Activated CD8-positive, alpha-beta memory T cell treated with anti-CD3 and anti-CD28 coated beads, Interleukin-2, amount 50 U/mL, for 4 hours (primary cell): Measurements from ENCODE around the gene PITX1.

Experiments
- DNase-seq: peaks from one replicate; pipeline ENCODE4 v3.0.0-alpha.2; 2020

Gene PITX1

GRCh38 chr5:135061001-135061400, 27.0 kb upstream of the PITX1 start:
- no peak for DNase-seq

- DNase-seq, result no peak
Observed at GRCh38 chr5:135060021-135060420, 26.0 kb upstream of the PITX1 start.

GRCh38 chr5:135059000-135059923, 25.2 kb upstream of the PITX1 start:
- DNase-seq, result no peak

- no peak for DNase-seq
Observed at GRCh38 chr5:135058331-135058732, 24.3 kb upstream of the PITX1 start.

GRCh38 chr5:135057233-135057632, 23.2 kb upstream of the PITX1 start:
- DNase-seq, result no peak

GRCh38 chr5:135056316-135057030, 22.4 kb upstream of the PITX1 start:
- no peak for DNase-seq

- no peak for DNase-seq
Observed at GRCh38 chr5:135055396-135055795, 21.4 kb upstream of the PITX1 start.

- no peak for DNase-seq
Observed at GRCh38 chr5:135054546-135054945, 20.5 kb upstream of the PITX1 start.

- no peak for DNase-seq
Observed at GRCh38 chr5:135053989-135054388, 20.0 kb upstream of the PITX1 start.

- no peak for DNase-seq
Observed at GRCh38 chr5:135053278-135053677, 19.2 kb upstream of the PITX1 start.

- DNase-seq, result no peak
Observed at GRCh38 chr5:135052511-135053145, 18.6 kb upstream of the PITX1 start.

- DNase-seq, result no peak
Observed at GRCh38 chr5:135051872-135052271, 17.8 kb upstream of the PITX1 start.

GRCh38 chr5:135051399-135051798, 17.4 kb upstream of the PITX1 start:
- DNase-seq, result no peak

- DNase-seq, result no peak
Observed at GRCh38 chr5:135050244-135050767, 16.3 kb upstream of the PITX1 start.

- no peak for DNase-seq
Observed at GRCh38 chr5:135048930-135049329, 14.9 kb upstream of the PITX1 start.

GRCh38 chr5:135048286-135048685, 14.3 kb upstream of the PITX1 start:
- no peak for DNase-seq

- DNase-seq, result no peak
Observed at GRCh38 chr5:135047347-135047695, 13.3 kb upstream of the PITX1 start.

GRCh38 chr5:135046661-135047346, 12.8 kb upstream of the PITX1 start:
- no peak for DNase-seq

- no peak for DNase-seq
Observed at GRCh38 chr5:135045488-135045887, 11.5 kb upstream of the PITX1 start.

GRCh38 chr5:135042595-135042994, 8.6 kb upstream of the PITX1 start:
- no peak for DNase-seq

GRCh38 chr5:135041726-135042125, 7.7 kb upstream of the PITX1 start:
- no peak for DNase-seq

GRCh38 chr5:135041145-135041587, 7.1 kb upstream of the PITX1 start:
- no peak for DNase-seq
